ENCODE measurements around the gene DNAJC24. TPM values are rescaled to one million over a fixed set of nuclear protein-coding genes. Genes with fewer than 3 reads are reported as not detected.

Gene DNAJC24
- total RNA-seq, 1 donor from 2014 or later = 7.2 TPM

GRCh38 chr11:31478223-31478590, 108.5 kb downstream of the DNAJC24 start:
- no peak for TF ChIP-seq CTCF (conservative IDR thresholded peaks at IDR 0.05; ENCODE audit: low read depth, low read length)
- no peak for DNase-seq (ENCODE audit: low read depth)
- H3K4me3 ChIP-seq (ENCODE audit: low read depth, low read length) = no peak overlapping the region

GRCh38 chr11:31479066-31479465, 109.4 kb downstream of the DNAJC24 start:
- DNase-seq (ENCODE audit: low read depth) = no peak
- no peak overlapping the region for H3K4me3 ChIP-seq (ENCODE audit: low read depth, low read length)
- TF ChIP-seq CTCF (conservative IDR thresholded peaks at IDR 0.05; ENCODE audit: low read depth, low read length) = no peak

GRCh38 chr11:31480930-31481329, 111.3 kb downstream of the DNAJC24 start:
- no peak for DNase-seq (ENCODE audit: low read depth)
- TF ChIP-seq CTCF (conservative IDR thresholded peaks at IDR 0.05; ENCODE audit: low read depth, low read length) = no peak
- no peak overlapping the region for H3K4me3 ChIP-seq (ENCODE audit: low read depth, low read length)

Other genes with a start within 250 kb of the DNAJC24 start
- 0.12 and 0.22 TPM in 2 replicates for gene DCDC1, start 121 bp upstream of the DNAJC24 start, total RNA-seq
- 26.2 and 43.5 TPM in 2 replicates for gene IMMP1L, start 139.8 kb downstream of the DNAJC24 start, total RNA-seq
- gene ELP4, start 139.9 kb downstream of the DNAJC24 start, total RNA-seq = 16.7 and 19.1 TPM in 2 replicates